H1 (cell line): ENCODE results near the gene MRC2.

Source experiments
- BRCA1 ChIP-seq: IDR thresholded peaks from 2 replicates; pipeline ENCODE4 v1.6.1; 2012; ENCODE audit warnings: low read depth, low read length, improper control_type of control experiment
- EP300 ChIP-seq, 2 experiments: IDR thresholded peaks; 1 replicate in 1 of 2; 2 replicates in 1 of 2; pipeline ENCODE4 v1.6.1; 2011 to 2012; ENCODE audit warnings: low read depth in 2 of 2, low read length in 2 of 2, mild to moderate bottlenecking in 2 of 2, borderline replicate concordance in 1 of 2, inconsistent platforms in 1 of 2, moderate library complexity in 1 of 2
- KDM1A ChIP-seq: fragments of 200-600, 300-600 bp; sonication (generic); IDR thresholded peaks from 2 replicates; pipeline ENCODE4 v1.7.1; 2016; ENCODE audit warnings: mild to moderate bottlenecking, low read length, borderline replicate concordance
- POLR2A ChIP-seq, 2 experiments: IDR thresholded peaks; 1 replicate in 1 of 2; 2 replicates in 1 of 2; pipeline ENCODE4 v1.6.1; 2011; ENCODE audit warnings: low read depth in 2 of 2, low read length in 2 of 2, mild to moderate bottlenecking in 2 of 2; ENCODE audit errors: control extremely low read depth in 1 of 2
- RAD21 ChIP-seq, 2 experiments: IDR thresholded peaks in 1 of 2; conservative IDR thresholded peaks in 1 of 2; 2 replicates each; pipeline ENCODE4 v1.6.1; 2011; ENCODE audit warnings: low read depth in 2 of 2, low read length in 2 of 2, improper control_type of control experiment in 1 of 2, inconsistent platforms in 1 of 2, mild to moderate bottlenecking in 1 of 2, moderate library complexity in 1 of 2
- RBBP5 ChIP-seq: IDR thresholded peaks from 2 replicates; pipeline ENCODE4 v1.7.1; 2012; ENCODE audit warnings: low read depth, mild to moderate bottlenecking, inconsistent platforms, low read length, moderate library complexity, borderline replicate concordance
- RFX5 ChIP-seq: IDR thresholded peaks from 2 replicates; pipeline ENCODE4 v1.6.1; 2011; ENCODE audit warnings: low read depth, low read length, improper control_type of control experiment, borderline replicate concordance
- TCF12 ChIP-seq: IDR thresholded peaks from 2 replicates; pipeline ENCODE4 v1.6.1; 2011; ENCODE audit warnings: low read depth, mild to moderate bottlenecking, low read length
- YY1 ChIP-seq: IDR thresholded peaks from 2 replicates; pipeline ENCODE4 v1.6.1; 2011; ENCODE audit warnings: low read depth, mild to moderate bottlenecking, low read length
- TF ChIP-seq, protein P1 (sequence below), 3 experiments: IDR thresholded peaks; 1 replicate in 2 of 3; 2 replicates in 1 of 3; pipeline versions ENCODE4 v1.5.1 to v1.6.1; 2011; ENCODE audit warnings: low read length in 3 of 3, mild to moderate bottlenecking in 3 of 3, inconsistent platforms in 2 of 3, low read depth in 1 of 3, moderate library complexity in 1 of 3; ENCODE audit not compliant: insufficient read depth in 1 of 3; ENCODE audit errors: control extremely low read depth in 1 of 3
- TF ChIP-seq, protein P2 (sequence below): IDR thresholded peaks from 2 replicates; pipeline ENCODE4 v1.6.1; 2012; ENCODE audit warnings: inconsistent platforms
- TF ChIP-seq, protein P3 (sequence below): IDR thresholded peaks from 2 replicates; pipeline ENCODE4 v1.6.1; 2011; ENCODE audit warnings: low read depth, mild to moderate bottlenecking, low read length; ENCODE audit not compliant: insufficient read depth

DNA sequence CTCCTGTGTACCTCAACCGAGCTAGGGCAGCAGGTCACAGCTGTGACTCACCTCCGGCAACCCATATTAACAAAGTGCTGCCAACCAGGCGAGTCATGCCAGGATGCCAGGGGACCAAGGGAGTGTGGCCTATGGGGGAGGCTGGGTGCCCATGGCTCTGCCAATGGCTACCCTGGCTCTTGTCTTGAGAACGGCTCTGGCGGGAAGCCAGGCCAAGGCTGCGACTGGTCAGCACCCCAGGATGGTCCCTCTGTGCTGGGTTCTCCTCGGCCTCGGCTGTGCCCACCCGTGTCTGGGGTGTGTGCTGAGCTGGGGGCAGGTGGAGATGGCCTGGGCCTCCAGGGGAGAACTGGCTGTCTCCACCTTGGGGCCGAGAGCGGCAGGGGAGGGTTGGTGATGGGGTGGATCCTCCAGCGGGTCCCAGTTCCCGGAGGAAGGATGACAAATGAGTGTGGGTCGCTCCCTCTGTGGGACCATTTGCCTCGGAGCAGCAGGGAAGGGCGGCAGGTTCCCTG is 75.8 kb downstream of the MRC2 start:
- TF ChIP-seq, protein P1, sequence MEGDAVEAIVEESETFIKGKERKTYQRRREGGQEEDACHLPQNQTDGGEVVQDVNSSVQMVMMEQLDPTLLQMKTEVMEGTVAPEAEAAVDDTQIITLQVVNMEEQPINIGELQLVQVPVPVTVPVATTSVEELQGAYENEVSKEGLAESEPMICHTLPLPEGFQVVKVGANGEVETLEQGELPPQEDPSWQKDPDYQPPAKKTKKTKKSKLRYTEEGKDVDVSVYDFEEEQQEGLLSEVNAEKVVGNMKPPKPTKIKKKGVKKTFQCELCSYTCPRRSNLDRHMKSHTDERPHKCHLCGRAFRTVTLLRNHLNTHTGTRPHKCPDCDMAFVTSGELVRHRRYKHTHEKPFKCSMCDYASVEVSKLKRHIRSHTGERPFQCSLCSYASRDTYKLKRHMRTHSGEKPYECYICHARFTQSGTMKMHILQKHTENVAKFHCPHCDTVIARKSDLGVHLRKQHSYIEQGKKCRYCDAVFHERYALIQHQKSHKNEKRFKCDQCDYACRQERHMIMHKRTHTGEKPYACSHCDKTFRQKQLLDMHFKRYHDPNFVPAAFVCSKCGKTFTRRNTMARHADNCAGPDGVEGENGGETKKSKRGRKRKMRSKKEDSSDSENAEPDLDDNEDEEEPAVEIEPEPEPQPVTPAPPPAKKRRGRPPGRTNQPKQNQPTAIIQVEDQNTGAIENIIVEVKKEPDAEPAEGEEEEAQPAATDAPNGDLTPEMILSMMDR (IDR thresholded peaks at IDR 0.05; ENCODE audit: control extremely low read depth in 1 of 3, insufficient read depth in 1 of 3, low read depth in 1 of 3, low read length in 3 of 3) = no peak
- TF ChIP-seq, protein P2, sequence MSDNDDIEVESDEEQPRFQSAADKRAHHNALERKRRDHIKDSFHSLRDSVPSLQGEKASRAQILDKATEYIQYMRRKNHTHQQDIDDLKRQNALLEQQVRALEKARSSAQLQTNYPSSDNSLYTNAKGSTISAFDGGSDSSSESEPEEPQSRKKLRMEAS = no peak
- TF ChIP-seq TCF12 = no peak
- TF ChIP-seq POLR2A (IDR thresholded peaks at IDR 0.05; ENCODE audit: control extremely low read depth in 1 of 2, low read depth in 2 of 2, low read length in 2 of 2) = no peak
- TF ChIP-seq, protein P3, sequence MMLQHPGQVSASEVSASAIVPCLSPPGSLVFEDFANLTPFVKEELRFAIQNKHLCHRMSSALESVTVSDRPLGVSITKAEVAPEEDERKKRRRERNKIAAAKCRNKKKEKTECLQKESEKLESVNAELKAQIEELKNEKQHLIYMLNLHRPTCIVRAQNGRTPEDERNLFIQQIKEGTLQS = no peak
- no peak for TF ChIP-seq EP300 (IDR thresholded peaks at IDR 0.05; ENCODE audit: borderline replicate concordance in 1 of 2, low read depth in 2 of 2, low read length in 2 of 2)
- no peak for TF ChIP-seq RFX5
- no peak for TF ChIP-seq YY1
- no peak for TF ChIP-seq RAD21 (IDR thresholded peaks at IDR 0.05 in 1 of 2, conservative IDR thresholded peaks at IDR 0.05 in 1 of 2; ENCODE audit: low read depth in 2 of 2, low read length in 2 of 2)
- TF ChIP-seq KDM1A = no peak
- TF ChIP-seq RBBP5 = no peak
- TF ChIP-seq BRCA1 = no peak
